OCI-LY7 (cell line): ENCODE measurements around the gene CPNE4. TPM values are rescaled to one million over a fixed set of nuclear protein-coding genes. Genes with fewer than 3 reads are reported as not detected.

Source experiments
- BruUV-seq: library from RNA; stranded (reverse); fragments of 400-500 nt; replicated peaks from 2 replicates; lab custom pipeline; 2021; lab: Mats Ljungman, UMichigan
- CTCF ChIA-PET: fragments of 300-600 bp; sonication (Branson Sonifier 250); formaldehyde crosslinking; loops from one replicate; lab custom pipeline; 2022; ENCODE audit warnings: antibody characterized with exemption; ENCODE audit not compliant: unreplicated experiment; lab: Charles Lee
- POLR2A ChIA-PET: fragments of 300-600 bp; sonication (Branson Sonifier 250); formaldehyde crosslinking; loops from one replicate; lab custom pipeline; 2022; ENCODE audit warnings: antibody characterized with exemption; lab: Charles Lee
- DNase-seq: peaks from one replicate; pipeline ENCODE4 v3.0.0-alpha.2; 2015; ENCODE audit warnings: low spot score
- H2AFZ ChIP-seq: fragments of 200-600 bp; sonication (generic), shearing (Covaris generic); 2 replicates; pipeline ENCODE4 v1.6.1; 2014; ENCODE audit warnings: mild to moderate bottlenecking, antibody characterized with exemption, low read length, moderate library complexity
- H3K27ac ChIP-seq: fragments of 200-600 bp; sonication (generic); 2 replicates; pipeline ENCODE4 v1.5.1; 2014; ENCODE audit warnings: mixed run types, low read depth, mild to moderate bottlenecking, moderate library complexity, low read length, inconsistent platforms; ENCODE audit not compliant: poor library complexity, severe bottlenecking
- H3K36me3 ChIP-seq: fragments of 200-600 bp; sonication (generic); 2 replicates; pipeline ENCODE4 v1.6.1; 2014; ENCODE audit warnings: mild to moderate bottlenecking, antibody characterized with exemption, low read length, moderate library complexity, mixed read lengths; ENCODE audit not compliant: insufficient read depth
- H3K4me1 ChIP-seq: fragments of 200-600 bp; sonication (generic); 2 replicates; pipeline ENCODE4 v1.5.1; 2014; ENCODE audit warnings: mild to moderate bottlenecking, low read length; ENCODE audit not compliant: insufficient read depth, poor library complexity, severe bottlenecking
- H3K4me2 ChIP-seq: fragments of 200-600 bp; sonication (generic); 2 replicates; pipeline ENCODE4 v1.6.1; 2014; ENCODE audit warnings: mild to moderate bottlenecking, low read length
- H3K4me3 ChIP-seq: fragments of 200-600 bp; sonication (generic); 2 replicates; pipeline ENCODE4 v1.5.1; 2014; ENCODE audit warnings: mild to moderate bottlenecking, low read depth, low read length; ENCODE audit not compliant: poor library complexity, severe bottlenecking
- H3K79me2 ChIP-seq: fragments of 200-600 bp; sonication (generic); 2 replicates; pipeline ENCODE4 v1.6.1; 2016; ENCODE audit warnings: low read depth, mild to moderate bottlenecking, low read length, moderate library complexity, mixed read lengths; ENCODE audit not compliant: insufficient read depth
- H3K9me2 ChIP-seq: fragments of 200-600 bp; sonication (generic); 2 replicates; pipeline ENCODE4 v1.6.1; 2016; ENCODE audit warnings: mild to moderate bottlenecking, low read length, mixed read lengths; ENCODE audit not compliant: insufficient read depth
- H3K9me3 ChIP-seq: fragments of 200-600 bp; sonication (generic); 2 replicates; pipeline ENCODE4 v1.6.1; 2014; ENCODE audit warnings: mild to moderate bottlenecking, mixed run types, low read length, mixed read lengths
- H4K20me1 ChIP-seq: fragments of 200-600 bp; sonication (generic); 2 replicates; pipeline ENCODE4 v1.6.1; 2014; ENCODE audit warnings: mild to moderate bottlenecking, antibody characterized with exemption, low read length, moderate library complexity, mixed read lengths; ENCODE audit not compliant: insufficient read depth
- EZH2phosphoT487 ChIP-seq: fragments of 200-600 bp; sonication (generic); IDR thresholded peaks from 2 replicates; pipeline ENCODE4 v1.6.1; 2018; ENCODE audit warnings: low read depth, borderline replicate concordance, mild to moderate bottlenecking, mixed run types, antibody characterized with exemption, low read length, moderate library complexity, mixed read lengths
- intact Hi-C: fragments of 100-400 bp; cut with micrococcal nuclease; formaldehyde crosslinking; loops from one replicate; pipeline ENCODE4 v1.10.0; 2022; ENCODE audit not compliant: unreplicated experiment
- total RNA-seq, 2 experiments: library from RNA; depleted of rRNA in 1 of 2; stranded (reverse); fragments of >200 nt in 1 of 2; shearing (Covaris generic) in 1 of 2; gene quantifications; 2 replicates each; pipeline ENCODE4 v1.2.3, GENCODE V29; 2014 to 2022
- TF ChIP-seq, protein P1 (sequence below): fragments of 200-600 bp; sonication (generic); conservative IDR thresholded peaks from 2 replicates; pipeline ENCODE4 v1.5.1; 2014; ENCODE audit warnings: mild to moderate bottlenecking, antibody characterized with exemption, low read length, moderate library complexity, mixed read lengths

The CPNE4 gene
- total RNA-seq, 2 experiments from 2014 or later, result not detected

DNA sequence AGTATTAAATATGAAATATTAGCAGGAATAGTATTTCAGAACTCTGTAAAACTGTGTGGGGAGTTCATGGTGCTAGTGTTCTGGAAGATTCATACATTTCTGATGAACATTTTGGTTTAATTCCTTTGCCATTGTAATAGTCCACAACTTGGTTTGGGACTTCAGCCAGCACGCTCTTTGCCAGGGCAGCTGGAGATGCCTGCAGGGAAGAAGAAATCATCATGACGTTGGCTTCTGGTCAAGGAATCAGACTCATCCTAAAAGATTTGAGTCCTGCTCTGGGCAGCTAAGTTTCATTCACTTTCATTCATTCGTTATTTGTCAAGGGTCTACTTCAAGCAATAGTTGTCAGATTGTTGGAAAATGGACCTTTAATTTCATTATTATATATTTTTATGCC lies 499.7 kb downstream of the CPNE4 start:
- no peak overlapping the region for H3K27ac ChIP-seq
- no peaks in the 10 kb centered on the region for H3K9me2 ChIP-seq
- H3K4me3 ChIP-seq, result no peak overlapping the region
- no peak for DNase-seq
- no peaks in the 10 kb centered on the region for H3K9me3 ChIP-seq
- no peaks in the 10 kb centered on the region for H3K79me2 ChIP-seq
- no peak overlapping the region for H3K4me2 ChIP-seq
- intact Hi-C loops, result no loop called here
- no peaks in the 10 kb centered on the region for H3K36me3 ChIP-seq
- no peaks in the 10 kb centered on the region for H4K20me1 ChIP-seq
- H2AFZ ChIP-seq, result no peak overlapping the region
- TF ChIP-seq EZH2phosphoT487, result no peak
- TF ChIP-seq, protein P1, sequence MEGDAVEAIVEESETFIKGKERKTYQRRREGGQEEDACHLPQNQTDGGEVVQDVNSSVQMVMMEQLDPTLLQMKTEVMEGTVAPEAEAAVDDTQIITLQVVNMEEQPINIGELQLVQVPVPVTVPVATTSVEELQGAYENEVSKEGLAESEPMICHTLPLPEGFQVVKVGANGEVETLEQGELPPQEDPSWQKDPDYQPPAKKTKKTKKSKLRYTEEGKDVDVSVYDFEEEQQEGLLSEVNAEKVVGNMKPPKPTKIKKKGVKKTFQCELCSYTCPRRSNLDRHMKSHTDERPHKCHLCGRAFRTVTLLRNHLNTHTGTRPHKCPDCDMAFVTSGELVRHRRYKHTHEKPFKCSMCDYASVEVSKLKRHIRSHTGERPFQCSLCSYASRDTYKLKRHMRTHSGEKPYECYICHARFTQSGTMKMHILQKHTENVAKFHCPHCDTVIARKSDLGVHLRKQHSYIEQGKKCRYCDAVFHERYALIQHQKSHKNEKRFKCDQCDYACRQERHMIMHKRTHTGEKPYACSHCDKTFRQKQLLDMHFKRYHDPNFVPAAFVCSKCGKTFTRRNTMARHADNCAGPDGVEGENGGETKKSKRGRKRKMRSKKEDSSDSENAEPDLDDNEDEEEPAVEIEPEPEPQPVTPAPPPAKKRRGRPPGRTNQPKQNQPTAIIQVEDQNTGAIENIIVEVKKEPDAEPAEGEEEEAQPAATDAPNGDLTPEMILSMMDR, result no peak
- ChIA-PET CTCF (no interaction called here), POLR2A (no interaction called here)
- H3K4me1 ChIP-seq, result no peaks in the 10 kb centered on the region
- BruUV-seq, result no TSS peak

DNA sequence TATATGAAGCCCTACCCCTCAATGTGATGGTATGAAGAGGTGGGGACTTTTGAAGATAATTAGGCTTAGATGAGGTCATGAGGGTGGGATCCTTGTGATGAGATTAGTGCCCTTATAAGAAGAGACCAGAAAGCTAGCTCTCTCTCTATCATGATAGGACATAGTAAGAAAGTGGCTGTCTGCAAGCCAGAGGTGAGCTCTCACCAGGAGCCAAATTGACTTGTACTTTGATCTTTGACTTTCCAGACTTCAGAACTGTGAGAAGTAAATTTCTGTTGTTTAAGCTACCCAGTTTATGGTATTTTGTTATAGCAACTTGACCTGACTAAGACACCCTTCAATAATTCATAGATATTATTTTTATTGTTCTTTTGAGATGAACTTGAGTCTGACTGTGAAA lies 502.2 kb downstream of the CPNE4 start:
- Histone ChIP-seq H3K4me1 (no peaks in the 10 kb centered on the region), H3K9me2 (no peaks in the 10 kb centered on the region), H3K36me3 (no peaks in the 10 kb centered on the region), H3K27ac (no peak overlapping the region), H3K4me2 (no peak overlapping the region), H2AFZ (no peak overlapping the region), H3K79me2 (no peaks in the 10 kb centered on the region), H4K20me1 (no peaks in the 10 kb centered on the region), H3K9me3 (no peaks in the 10 kb centered on the region), H3K4me3 (no peak overlapping the region)
- TF ChIP-seq, protein P1, result no peak
- no peak for TF ChIP-seq EZH2phosphoT487
- ChIA-PET CTCF (no interaction called here), POLR2A (no interaction called here)
- no peak for DNase-seq
- BruUV-seq, result no TSS peak
- intact Hi-C loops, result no loop called here

DNA sequence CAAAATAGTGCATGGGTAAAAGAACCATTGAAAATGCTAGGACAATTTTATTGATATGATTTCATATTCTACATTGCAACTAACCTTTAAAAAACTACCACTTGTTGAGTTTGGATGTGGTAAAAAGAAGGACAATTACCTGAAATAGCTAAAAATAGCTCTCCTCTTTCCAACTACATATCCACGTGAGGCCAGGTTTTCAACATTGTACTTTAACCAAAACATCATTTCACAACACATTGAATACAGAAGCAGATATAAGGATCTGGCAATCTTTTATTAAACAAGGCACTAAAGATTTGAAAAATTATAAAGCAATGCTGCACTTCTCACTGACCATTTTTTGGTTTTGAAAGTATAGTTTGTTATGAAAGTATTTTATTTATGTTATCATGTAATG lies 504.0 kb downstream of the CPNE4 start:
- no peaks in the 10 kb centered on the region for H3K79me2 ChIP-seq
- no peak for DNase-seq
- CTCF ChIA-PET, result no interaction called here
- TF ChIP-seq EZH2phosphoT487, result no peak
- TF ChIP-seq, protein P1, result no peak
- BruUV-seq, result no TSS peak
- H3K36me3 ChIP-seq, result no peaks in the 10 kb centered on the region
- H2AFZ ChIP-seq, result no peak overlapping the region
- no peaks in the 10 kb centered on the region for H3K9me3 ChIP-seq
- no peak overlapping the region for H3K27ac ChIP-seq
- no peaks in the 10 kb centered on the region for H3K4me1 ChIP-seq
- no peaks in the 10 kb centered on the region for H3K9me2 ChIP-seq
- intact Hi-C loops, result no loop called here
- no peak overlapping the region for H3K4me2 ChIP-seq
- H4K20me1 ChIP-seq, result no peaks in the 10 kb centered on the region
- POLR2A ChIA-PET, result interaction anchor here (0.8 to 1.2 kb wide), 2 partner anchors 12 to 973 kb away, joined by 3 read pairs; no protein-coding TSS in a partner anchor
- no peak overlapping the region for H3K4me3 ChIP-seq
